Testis (tissue), 5 donors: ENCODE data around the gene CUX1. TPM values are rescaled to one million over a fixed set of nuclear protein-coding genes. Genes with fewer than 3 reads are reported as not detected.
A peak's percentile ranks its signal among the peaks of the same experiment; 100 is the strongest.

Source experiments
- DNase-seq: peaks from one replicate; pipeline ENCODE4 v3.0.0-alpha.2; 2019
- H3K27ac ChIP-seq, 2 donors: fragments of 200-600 bp; sonication (generic); one replicate each; pipeline ENCODE4 v1.5.1; 2019
- H3K27me3 ChIP-seq: fragments of 200-600 bp; sonication (generic); one replicate; pipeline ENCODE4 v1.5.1; 2019
- H3K36me3 ChIP-seq: fragments of 200-600 bp; sonication (generic); one replicate; pipeline ENCODE4 v1.5.1; 2017; ENCODE audit warnings: low read depth; ENCODE audit errors: missing control alignments
- H3K4me1 ChIP-seq: fragments of 200-600 bp; sonication (generic); one replicate; pipeline ENCODE4 v1.5.1; 2019
- H3K4me3 ChIP-seq, 2 donors: fragments of 200-600 bp; sonication (generic); one replicate each; pipeline ENCODE4 v1.5.1; 2017 to 2019
- H3K9me3 ChIP-seq: fragments of 200-600 bp; sonication (generic); one replicate; pipeline ENCODE4 v1.5.1; 2017
- CTCF ChIP-seq, 3 experiments: fragments of 450-650 bp in 2 of 3; fragments of 200-600 bp in 1 of 3; sonication (generic) in 1 of 3; IDR thresholded peaks; one replicate each; pipeline ENCODE4 v1.5.1; 2016 to 2019; ENCODE audit warnings: antibody characterized with exemption in 3 of 3, mild to moderate bottlenecking in 2 of 3, moderate library complexity in 1 of 3
- POLR2A ChIP-seq: fragments of 450-650 bp; IDR thresholded peaks from one replicate; pipeline ENCODE4 v1.6.1; 2017; ENCODE audit warnings: antibody characterized with exemption, mild to moderate bottlenecking, moderate library complexity
- WGBS, 2 donors: methylation state at CpG; one replicate each; pipeline ENCODE4 v1.1.5; 2018; 5-methylcytosine and 5-hydroxymethylcytosine counted together
- intact Hi-C: fragments of 100-400 bp; cut with DNase I; formaldehyde crosslinking; loops from one replicate; pipeline ENCODE4 v1.15.1; 2023; ENCODE audit warnings: low total_unique reads
- long read RNA-seq, 2 donors: transcript quantifications; one replicate each; lab custom pipeline, GENCODE V29; 2026
- polyA plus RNA-seq: library from polyadenylated mRNA; stranded (reverse); fragments of 350-450 nt; fragmentation: Illumina TruSeq; extraction: RNeasy Lipid Tissue Mini Kit (QIAGEN cat#74804); gene quantifications from one replicate; pipeline ENCODE4 v1.2.3, GENCODE V29; 2014; ENCODE audit warnings: low read depth, low replicate concordance; ENCODE audit not compliant: insufficient read depth
- total RNA-seq, 2 donors: library from RNA; depleted of rRNA; stranded (reverse); fragments of >200 nt; gene quantifications; one replicate each; pipeline ENCODE4 v1.2.3, GENCODE V29; 2016

CUX1 gene, protein sequence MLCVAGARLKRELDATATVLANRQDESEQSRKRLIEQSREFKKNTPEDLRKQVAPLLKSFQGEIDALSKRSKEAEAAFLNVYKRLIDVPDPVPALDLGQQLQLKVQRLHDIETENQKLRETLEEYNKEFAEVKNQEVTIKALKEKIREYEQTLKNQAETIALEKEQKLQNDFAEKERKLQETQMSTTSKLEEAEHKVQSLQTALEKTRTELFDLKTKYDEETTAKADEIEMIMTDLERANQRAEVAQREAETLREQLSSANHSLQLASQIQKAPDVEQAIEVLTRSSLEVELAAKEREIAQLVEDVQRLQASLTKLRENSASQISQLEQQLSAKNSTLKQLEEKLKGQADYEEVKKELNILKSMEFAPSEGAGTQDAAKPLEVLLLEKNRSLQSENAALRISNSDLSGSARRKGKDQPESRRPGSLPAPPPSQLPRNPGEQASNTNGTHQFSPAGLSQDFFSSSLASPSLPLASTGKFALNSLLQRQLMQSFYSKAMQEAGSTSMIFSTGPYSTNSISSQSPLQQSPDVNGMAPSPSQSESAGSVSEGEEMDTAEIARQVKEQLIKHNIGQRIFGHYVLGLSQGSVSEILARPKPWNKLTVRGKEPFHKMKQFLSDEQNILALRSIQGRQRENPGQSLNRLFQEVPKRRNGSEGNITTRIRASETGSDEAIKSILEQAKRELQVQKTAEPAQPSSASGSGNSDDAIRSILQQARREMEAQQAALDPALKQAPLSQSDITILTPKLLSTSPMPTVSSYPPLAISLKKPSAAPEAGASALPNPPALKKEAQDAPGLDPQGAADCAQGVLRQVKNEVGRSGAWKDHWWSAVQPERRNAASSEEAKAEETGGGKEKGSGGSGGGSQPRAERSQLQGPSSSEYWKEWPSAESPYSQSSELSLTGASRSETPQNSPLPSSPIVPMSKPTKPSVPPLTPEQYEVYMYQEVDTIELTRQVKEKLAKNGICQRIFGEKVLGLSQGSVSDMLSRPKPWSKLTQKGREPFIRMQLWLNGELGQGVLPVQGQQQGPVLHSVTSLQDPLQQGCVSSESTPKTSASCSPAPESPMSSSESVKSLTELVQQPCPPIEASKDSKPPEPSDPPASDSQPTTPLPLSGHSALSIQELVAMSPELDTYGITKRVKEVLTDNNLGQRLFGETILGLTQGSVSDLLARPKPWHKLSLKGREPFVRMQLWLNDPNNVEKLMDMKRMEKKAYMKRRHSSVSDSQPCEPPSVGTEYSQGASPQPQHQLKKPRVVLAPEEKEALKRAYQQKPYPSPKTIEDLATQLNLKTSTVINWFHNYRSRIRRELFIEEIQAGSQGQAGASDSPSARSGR (N-terminal part only)
- total RNA-seq (10 to 100 TPM; 43.1 to 46.3 TPM), polyA plus RNA-seq (30.8 TPM)
- long read RNA-seq, donor 1, partial matches to known transcripts, result 0 of 2 reads
- long read RNA-seq, donor 1, other reads (novel, unspliced or antisense), result 0 of 2 reads
- long read RNA-seq, donor 2, partial matches to known transcripts, result 0 of 2 reads
- long read RNA-seq, donor 2, other reads (novel, unspliced or antisense), result 0 of 2 reads

DNA sequence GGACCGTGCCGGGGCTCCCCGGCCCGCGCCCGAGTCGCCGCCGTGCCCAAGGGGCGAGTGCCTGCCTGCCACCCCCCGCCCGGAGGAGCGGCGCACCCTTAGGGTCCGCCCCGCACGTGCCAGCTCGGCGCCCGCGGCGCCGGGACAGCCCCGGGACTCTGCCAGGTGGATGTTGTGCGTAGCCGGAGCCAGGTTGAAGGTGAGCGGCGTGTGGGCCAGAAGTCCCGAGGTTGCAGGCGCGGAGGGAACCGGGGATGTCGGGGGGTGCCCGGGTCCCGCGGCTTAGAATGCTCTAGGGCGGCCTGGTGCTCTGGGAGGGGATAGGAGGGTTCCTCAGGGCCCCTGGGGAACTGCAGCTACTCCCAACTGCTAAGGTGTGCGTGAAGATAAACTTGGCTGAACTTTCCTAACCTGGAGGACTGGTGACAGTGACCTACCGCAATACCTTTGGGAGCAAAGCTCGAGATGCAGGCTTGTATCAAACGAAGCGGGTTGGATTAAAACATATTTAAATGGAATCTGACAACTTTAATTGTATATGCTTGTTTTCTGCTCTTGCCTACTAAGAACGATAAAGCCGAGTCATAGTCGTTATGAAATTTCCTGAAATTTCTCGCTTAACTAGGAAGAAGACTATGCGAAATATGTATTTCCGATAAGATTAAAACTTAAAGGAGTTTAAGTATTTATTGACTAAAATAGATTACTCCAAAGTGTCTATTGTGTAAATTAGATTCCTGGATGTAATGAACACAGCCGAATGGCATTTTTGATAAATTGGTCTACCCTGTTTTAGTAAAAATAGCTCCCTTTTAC lies at the start of gene CUX1:
Gene CUX1, plus strand, starts transcription at position 156 of the 816 bp plus-strand sequence. Its CDS starts 14 bp downstream, at position 170.
- DNase-seq, result no peak
- 10 to 27% methylated on average over 16 to 46 of the region's 49 CpGs for WGBS, 2 donors
- peak within 1 kb of the TSS in 1 of 2 donors; percentile 69 for H3K27ac ChIP-seq
- TF ChIP-seq POLR2A, result no peak
- TF ChIP-seq CTCF (IDR thresholded peaks at IDR 0.05), result no peak
- intact Hi-C loops, result no loop called here
- peaks cover 12% of the 10 kb centered on the region for H3K4me1 ChIP-seq
- no peaks in the 10 kb centered on the region for H3K9me3 ChIP-seq
- H3K36me3 ChIP-seq, result no peaks in the 10 kb centered on the region
- peak within 1 kb of the TSS; percentile 68 to 69 for H3K4me3 ChIP-seq
- H3K27me3 ChIP-seq, result no peaks in the 10 kb centered on the region

DNA sequence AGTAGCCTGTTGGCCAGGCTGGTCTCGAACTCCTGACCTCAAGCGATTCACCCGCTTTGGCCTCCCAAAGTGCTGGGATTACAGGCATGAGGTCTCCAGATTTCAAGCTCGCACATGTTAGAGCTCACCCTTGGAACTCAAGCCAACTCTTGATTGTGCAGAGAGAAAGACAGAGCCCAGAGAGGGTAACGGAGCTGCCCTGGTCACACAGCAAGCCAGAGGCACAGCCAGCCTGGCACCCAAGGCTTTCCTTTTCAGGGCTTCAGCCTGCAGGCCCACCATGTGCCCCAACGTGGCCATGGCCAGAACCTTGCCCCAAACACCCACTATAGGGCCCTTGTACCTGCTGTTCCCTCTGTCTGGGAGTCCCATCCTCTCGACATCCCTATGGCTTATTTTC lies 49.1 kb upstream of the CUX1 start:
- H3K27ac ChIP-seq, result no peak overlapping the region
- no peaks in the 10 kb centered on the region for H3K9me3 ChIP-seq
- no peaks in the 10 kb centered on the region for H3K36me3 ChIP-seq
- TF ChIP-seq CTCF (IDR thresholded peaks at IDR 0.05) (no peak), POLR2A (no peak)
- 95 to 97% methylated on average over 7 of the region's 7 CpGs for WGBS, 2 donors
- intact Hi-C loops, result no loop called here
- DNase-seq, result no peak
- H3K4me1 ChIP-seq, result no peaks in the 10 kb centered on the region
- H3K27me3 ChIP-seq, result no peaks in the 10 kb centered on the region
- H3K4me3 ChIP-seq, result no peak overlapping the region

DNA sequence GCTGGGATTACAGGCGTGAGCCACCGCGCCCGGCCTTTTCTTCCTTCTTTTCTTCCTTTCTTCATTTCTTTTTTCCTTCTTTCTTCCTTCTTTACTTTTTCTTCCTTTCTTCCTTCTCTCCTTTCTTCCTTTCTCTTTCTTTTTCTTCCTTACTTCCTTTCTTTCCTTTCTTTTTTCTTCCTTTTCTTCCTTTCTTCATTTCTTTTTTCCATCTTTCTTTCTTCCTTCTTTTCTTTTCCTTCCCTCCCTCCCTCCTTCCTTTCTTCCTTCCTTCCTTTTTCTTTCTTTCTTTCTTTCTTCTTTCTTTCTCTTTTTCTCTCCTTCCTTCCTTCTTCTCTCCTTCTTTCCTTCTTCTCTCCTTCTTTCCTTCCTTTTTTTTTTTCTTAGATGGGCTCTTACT lies 47.0 kb upstream of the CUX1 start:
- no peaks in the 10 kb centered on the region for H3K4me1 ChIP-seq
- no peaks in the 10 kb centered on the region for H3K36me3 ChIP-seq
- no peak for TF ChIP-seq POLR2A
- no peak for TF ChIP-seq CTCF (IDR thresholded peaks at IDR 0.05)
- H3K27ac ChIP-seq, result no peak overlapping the region
- H3K27me3 ChIP-seq, result no peaks in the 10 kb centered on the region
- 62 to 95% methylated on average over 4 of the region's 4 CpGs for WGBS, 2 donors
- DNase-seq, result no peak
- H3K4me3 ChIP-seq, result no peak overlapping the region
- intact Hi-C loops, result no loop called here
- no peaks in the 10 kb centered on the region for H3K9me3 ChIP-seq
